OCI-LY7 (cell line): ENCODE results near the gene GTF2IRD1.

ENCODE experiments used
- EZH2phosphoT487 ChIP-seq: fragments of 200-600 bp; sonication (generic); IDR thresholded peaks from 2 replicates; pipeline ENCODE4 v1.6.1; 2018; ENCODE audit warnings: low read depth, borderline replicate concordance, mild to moderate bottlenecking, mixed run types, antibody characterized with exemption, low read length, moderate library complexity, mixed read lengths
- TF ChIP-seq, protein P1 (sequence below): fragments of 200-600 bp; sonication (generic); conservative IDR thresholded peaks from 2 replicates; pipeline ENCODE4 v1.5.1; 2014; ENCODE audit warnings: mild to moderate bottlenecking, antibody characterized with exemption, low read length, moderate library complexity, mixed read lengths

- TF ChIP-seq, protein P1, sequence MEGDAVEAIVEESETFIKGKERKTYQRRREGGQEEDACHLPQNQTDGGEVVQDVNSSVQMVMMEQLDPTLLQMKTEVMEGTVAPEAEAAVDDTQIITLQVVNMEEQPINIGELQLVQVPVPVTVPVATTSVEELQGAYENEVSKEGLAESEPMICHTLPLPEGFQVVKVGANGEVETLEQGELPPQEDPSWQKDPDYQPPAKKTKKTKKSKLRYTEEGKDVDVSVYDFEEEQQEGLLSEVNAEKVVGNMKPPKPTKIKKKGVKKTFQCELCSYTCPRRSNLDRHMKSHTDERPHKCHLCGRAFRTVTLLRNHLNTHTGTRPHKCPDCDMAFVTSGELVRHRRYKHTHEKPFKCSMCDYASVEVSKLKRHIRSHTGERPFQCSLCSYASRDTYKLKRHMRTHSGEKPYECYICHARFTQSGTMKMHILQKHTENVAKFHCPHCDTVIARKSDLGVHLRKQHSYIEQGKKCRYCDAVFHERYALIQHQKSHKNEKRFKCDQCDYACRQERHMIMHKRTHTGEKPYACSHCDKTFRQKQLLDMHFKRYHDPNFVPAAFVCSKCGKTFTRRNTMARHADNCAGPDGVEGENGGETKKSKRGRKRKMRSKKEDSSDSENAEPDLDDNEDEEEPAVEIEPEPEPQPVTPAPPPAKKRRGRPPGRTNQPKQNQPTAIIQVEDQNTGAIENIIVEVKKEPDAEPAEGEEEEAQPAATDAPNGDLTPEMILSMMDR: no peak
- TF ChIP-seq EZH2phosphoT487: no peak
Measured at GRCh38 chr7:74518654-74519053, 64.9 kb downstream of the GTF2IRD1 start.
